Tibial artery (tissue), 4 donors: Measurements from ENCODE around the gene EPHA2.
"Not testable (repeated sequence)": the region's sequence is repeated elsewhere in the genome, so short reads cannot be mapped to it uniquely, and the experiment has no call there.

Source experiments
- DNase-seq, 2 donors: peaks; one replicate each; pipeline ENCODE4 v3.0.0-alpha.2; 2019
- H3K27ac ChIP-seq, 2 donors: fragments of 200-600 bp; sonication (generic) in 1 of 2; 1 replicate in 1 of 2; 2 replicates in 1 of 2; pipeline ENCODE4 v1.5.1; 2018 to 2019; ENCODE audit warnings: mild to moderate bottlenecking in 1 of 2
- H3K27me3 ChIP-seq, 2 donors: fragments of 200-600 bp; sonication (generic) in 1 of 2; one replicate each; pipeline versions ENCODE4 v1.5.1 to v1.6.0; 2016 to 2019
- H3K36me3 ChIP-seq, 3 donors: fragments of 200-600 bp; sonication (generic) in 2 of 3; one replicate each; pipeline ENCODE4 v1.5.1; 2016 to 2019; ENCODE audit warnings: mild to moderate bottlenecking in 2 of 3
- H3K4me1 ChIP-seq, 4 donors: fragments of 200-600 bp; sonication (generic) in 2 of 4; 1 replicate in 3 of 4; 2 replicates in 1 of 4; pipeline ENCODE4 v1.5.1; 2016 to 2019
- H3K4me3 ChIP-seq, 2 donors: fragments of 200-600 bp; sonication (generic) in 1 of 2; 1 replicate in 1 of 2; 2 replicates in 1 of 2; pipeline ENCODE4 v1.5.1; 2018 to 2019; ENCODE audit warnings: mild to moderate bottlenecking in 2 of 2
- H3K9me3 ChIP-seq, 3 donors: fragments of 200-600 bp; sonication (generic) in 1 of 3; one replicate each; pipeline ENCODE4 v1.5.1; 2016 to 2019
- intact Hi-C: fragments of 100-400 bp; cut with DNase I; formaldehyde crosslinking; loops from one replicate; pipeline ENCODE4 v1.15.0; 2023; ENCODE audit warnings: low total_unique reads
- TF ChIP-seq, protein P1 (sequence below), 2 experiments: fragments of 200-600 bp in 1 of 2; fragments of 450-650 bp in 1 of 2; IDR thresholded peaks; one replicate each; pipeline ENCODE4 v1.5.1; 2017 to 2019; ENCODE audit warnings: antibody characterized with exemption in 2 of 2, mild to moderate bottlenecking in 1 of 2, moderate library complexity in 1 of 2

EPHA2 gene

GRCh38 chr1:16202281-16203210, 46.7 kb upstream of the EPHA2 start:
- DNase-seq, result no peak
- peaks cover 0 to 41% (median 0%) of the 10 kb centered on the region in 3 donors for H3K36me3 ChIP-seq
- H3K4me3 ChIP-seq, result no peak overlapping the region
- intact Hi-C loops, result loop anchor here (10.0 kb wide), 1 partner anchor 162 kb away; the partner anchor contains the start of gene SZRD1
- TF ChIP-seq, protein P1, sequence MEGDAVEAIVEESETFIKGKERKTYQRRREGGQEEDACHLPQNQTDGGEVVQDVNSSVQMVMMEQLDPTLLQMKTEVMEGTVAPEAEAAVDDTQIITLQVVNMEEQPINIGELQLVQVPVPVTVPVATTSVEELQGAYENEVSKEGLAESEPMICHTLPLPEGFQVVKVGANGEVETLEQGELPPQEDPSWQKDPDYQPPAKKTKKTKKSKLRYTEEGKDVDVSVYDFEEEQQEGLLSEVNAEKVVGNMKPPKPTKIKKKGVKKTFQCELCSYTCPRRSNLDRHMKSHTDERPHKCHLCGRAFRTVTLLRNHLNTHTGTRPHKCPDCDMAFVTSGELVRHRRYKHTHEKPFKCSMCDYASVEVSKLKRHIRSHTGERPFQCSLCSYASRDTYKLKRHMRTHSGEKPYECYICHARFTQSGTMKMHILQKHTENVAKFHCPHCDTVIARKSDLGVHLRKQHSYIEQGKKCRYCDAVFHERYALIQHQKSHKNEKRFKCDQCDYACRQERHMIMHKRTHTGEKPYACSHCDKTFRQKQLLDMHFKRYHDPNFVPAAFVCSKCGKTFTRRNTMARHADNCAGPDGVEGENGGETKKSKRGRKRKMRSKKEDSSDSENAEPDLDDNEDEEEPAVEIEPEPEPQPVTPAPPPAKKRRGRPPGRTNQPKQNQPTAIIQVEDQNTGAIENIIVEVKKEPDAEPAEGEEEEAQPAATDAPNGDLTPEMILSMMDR (IDR thresholded peaks at IDR 0.05), result no peak
- no peak overlapping the region for H3K27ac ChIP-seq
- H3K9me3 ChIP-seq, result no peaks in the 10 kb centered on the region
- H3K4me1 ChIP-seq, result peaks cover 0 to 20% (median 10%) of the 10 kb centered on the region in 4 donors
- H3K27me3 ChIP-seq, result no peaks in the 10 kb centered on the region

DNA sequence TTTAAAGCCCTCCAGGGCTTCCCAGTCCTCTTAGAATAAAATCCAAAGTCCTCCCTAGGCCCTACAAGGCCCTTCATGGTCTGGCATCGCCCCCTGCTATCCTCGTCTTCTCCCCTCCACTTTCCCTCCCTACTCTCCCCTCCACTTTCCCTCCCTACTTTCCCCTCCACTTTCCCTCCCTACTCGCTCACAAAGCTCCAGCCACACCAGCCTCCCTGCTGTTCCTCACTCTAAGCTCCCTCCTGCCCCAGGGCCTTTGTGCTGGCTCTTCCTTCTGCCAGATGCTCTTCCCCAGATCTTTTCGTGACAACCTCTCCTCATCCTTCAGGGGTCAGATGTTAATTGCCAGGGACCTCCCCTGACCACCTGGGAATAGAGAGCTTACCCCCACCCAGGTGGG, 43.8 kb upstream of the EPHA2 start:
- intact Hi-C loops, result loop anchor here (10.0 kb wide), 1 partner anchor 165 kb away; the partner anchor contains the start of gene SZRD1
- peaks cover 0 to 42% (median 0%) of the 10 kb centered on the region in 3 donors for H3K36me3 ChIP-seq

GRCh38 chr1:16199157-16199501, 43.3 kb upstream of the EPHA2 start:
- Histone ChIP-seq H3K4me3 (no peak overlapping the region), H3K27ac (no peak overlapping the region), H3K9me3 (no peaks in the 10 kb centered on the region), H3K27me3 (no peaks in the 10 kb centered on the region), H3K4me1 (no peaks in the 10 kb centered on the region), H3K36me3 (peaks cover 0 to 42% (median 0%) of the 10 kb centered on the region in 3 donors)
- DNase-seq, result no peak
- TF ChIP-seq, protein P1 (IDR thresholded peaks at IDR 0.05), result no peak
- intact Hi-C loops, result no loop called here

More for the DNA sequence above, 43.8 kb upstream of the EPHA2 start:
- Histone ChIP-seq H3K4me1 (no peaks in the 10 kb centered on the region), H3K27me3 (no peaks in the 10 kb centered on the region), H3K9me3 (no peaks in the 10 kb centered on the region), H3K27ac (no peak overlapping the region), H3K4me3 (no peak overlapping the region)
- TF ChIP-seq, protein P1 (IDR thresholded peaks at IDR 0.05), result no peak
- DNase-seq, result no peak

DNA sequence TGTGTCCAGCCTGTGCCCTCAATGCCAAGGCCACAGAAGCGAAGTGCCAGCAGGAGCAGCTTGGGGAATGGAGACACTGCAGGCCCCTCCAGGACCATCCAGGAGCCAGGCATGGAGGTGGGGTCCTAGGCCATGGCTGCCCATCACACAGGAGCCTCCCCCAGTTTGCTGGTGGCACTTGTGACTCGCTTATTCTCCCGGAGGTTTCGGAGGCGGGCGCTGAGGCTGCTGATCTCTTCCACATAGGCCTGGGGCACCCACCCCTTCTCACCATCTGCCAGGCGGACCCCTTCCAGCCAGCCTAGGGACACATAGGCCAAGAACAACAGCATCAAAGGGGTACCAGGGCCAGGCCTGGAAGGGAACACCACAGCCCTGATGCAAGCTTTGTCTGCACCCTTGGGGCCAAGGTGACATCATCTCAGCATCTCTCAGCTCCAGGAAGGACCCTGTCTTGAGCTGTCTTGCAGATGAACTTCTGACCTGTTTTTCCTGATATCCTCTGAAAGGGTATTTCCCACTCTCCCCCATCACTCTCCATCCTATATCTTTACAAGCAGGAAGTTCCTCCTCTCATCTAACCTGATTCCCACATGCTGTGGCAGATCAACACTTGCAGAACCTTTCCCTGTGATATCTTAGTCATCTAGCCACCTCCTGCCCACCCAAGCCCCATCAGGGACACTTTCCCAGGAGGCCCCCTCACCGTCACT, 42.7 kb upstream of the EPHA2 start:
- TF ChIP-seq, protein P1 (IDR thresholded peaks at IDR 0.05), result no peak
- Histone ChIP-seq H3K4me1 (no peaks in the 10 kb centered on the region), H3K9me3 (no peaks in the 10 kb centered on the region), H3K27me3 (no peaks in the 10 kb centered on the region), H3K36me3 (peaks cover 0 to 42% (median 0%) of the 10 kb centered on the region in 3 donors), H3K27ac (no peak overlapping the region), H3K4me3 (no peak overlapping the region)
- DNase-seq, result no peak
- intact Hi-C loops, result no loop called here

DNA sequence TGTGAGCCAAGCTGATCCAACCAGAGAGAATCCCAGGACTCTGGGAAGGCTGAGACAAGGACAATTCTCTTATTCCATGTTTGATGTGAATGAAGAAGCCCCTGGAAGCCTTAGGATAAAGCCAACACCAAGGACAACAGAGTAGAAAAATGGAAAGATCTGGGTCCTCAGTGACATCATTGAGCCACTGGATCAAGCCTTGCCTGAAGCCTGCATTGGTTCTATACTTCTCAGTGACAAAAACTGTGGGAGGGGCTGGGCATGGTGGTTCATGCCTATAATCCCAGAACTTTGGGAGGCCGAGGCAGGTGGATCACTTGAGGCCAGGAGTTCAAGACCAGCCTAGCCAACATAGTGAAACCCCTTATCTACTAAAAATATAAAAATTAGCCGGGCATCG, 41.0 kb upstream of the EPHA2 start:
- Histone ChIP-seq H3K9me3 (no peaks in the 10 kb centered on the region), H3K4me3 (no peak overlapping the region), H3K27ac (no peak overlapping the region), H3K4me1 (peaks cover 0 to 3% (median 0%) of the 10 kb centered on the region in 4 donors), H3K36me3 (peaks cover 0 to 32% (median 0%) of the 10 kb centered on the region in 3 donors), H3K27me3 (no peaks in the 10 kb centered on the region)
- DNase-seq, result no peak
- TF ChIP-seq, protein P1 (IDR thresholded peaks at IDR 0.05), result no peak
- intact Hi-C loops, result no loop called here

DNA sequence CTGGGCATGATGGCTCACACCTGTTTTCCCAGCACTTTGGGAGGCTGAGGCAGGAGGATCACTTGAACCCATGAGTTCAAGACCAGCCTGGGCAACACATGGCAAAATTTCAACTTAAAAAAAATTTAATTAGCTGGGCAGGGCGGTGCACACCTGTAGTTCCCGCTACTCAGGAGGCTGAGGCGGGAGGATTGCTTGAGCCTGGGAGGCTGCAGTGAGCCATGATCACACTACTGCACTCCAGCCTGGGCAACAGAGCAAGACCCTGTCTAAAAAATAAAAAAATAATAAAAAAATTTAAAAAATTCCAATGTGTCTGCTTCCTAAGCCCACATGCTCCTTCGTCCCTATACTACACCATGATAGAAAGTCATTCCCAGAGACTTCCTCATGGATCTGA, 40.3 kb upstream of the EPHA2 start:
- H3K27me3 ChIP-seq, H3K4me3 ChIP-seq, intact Hi-C loops, DNase-seq, H3K27ac ChIP-seq, H3K9me3 ChIP-seq: not testable (repeated sequence)
- H3K4me1 ChIP-seq, result peaks cover 0 to 10% (median 0%) of the 10 kb centered on the region in 4 donors
- H3K36me3 ChIP-seq, result peaks cover 0 to 26% (median 0%) of the 10 kb centered on the region in 3 donors
